ENCODE measurements around the gene SH3YL1. TPM values are rescaled to one million over a fixed set of nuclear protein-coding genes. Genes with fewer than 3 reads are reported as not detected.

SH3YL1 gene
- total RNA-seq, 2 donors from 2014 or later: 72.4 to 117 TPM

DNA sequence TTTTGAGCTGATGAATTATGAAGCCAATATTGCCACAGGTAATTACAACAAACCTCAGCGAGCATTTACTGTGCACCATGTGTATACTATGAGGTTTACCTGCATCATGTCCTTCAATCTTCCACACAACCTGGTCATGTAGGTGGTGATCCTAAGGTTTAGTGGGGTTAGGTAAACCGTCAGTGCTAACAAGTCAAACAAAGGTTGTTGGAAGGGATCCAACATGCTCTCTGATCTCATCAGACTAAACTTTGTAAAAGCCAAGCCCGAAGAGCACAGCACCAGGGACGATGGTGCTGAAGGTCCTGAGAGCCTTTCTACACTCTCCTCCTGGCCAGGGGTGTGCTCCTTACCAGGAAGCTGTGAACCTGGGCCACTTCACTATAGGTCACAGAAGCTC is 29.4 kb downstream of the SH3YL1 start:
- Histone ChIP-seq H3K36me3 (no peaks in the 10 kb centered on the region), H3K27ac (no peak overlapping the region), H3K4me3 (no peak overlapping the region), H3K27me3 (replicated peaks; ENCODE audit: insufficient read depth) (no peaks in the 10 kb centered on the region), H3K4me1 (replicated peaks) (no peaks in the 10 kb centered on the region), H3K9me3 (no peaks in the 10 kb centered on the region)
- intact Hi-C loops (cut with DNase I): no loop called here
- WGBS: 73% methylated on average over 4 of the region's 4 CpGs
- TF ChIP-seq POLR2AphosphoS5 (IDR thresholded peaks at IDR 0.05) (no peak), POLR2A (IDR thresholded peaks at IDR 0.05) (no peak)
- TF ChIP-seq, protein P1, sequence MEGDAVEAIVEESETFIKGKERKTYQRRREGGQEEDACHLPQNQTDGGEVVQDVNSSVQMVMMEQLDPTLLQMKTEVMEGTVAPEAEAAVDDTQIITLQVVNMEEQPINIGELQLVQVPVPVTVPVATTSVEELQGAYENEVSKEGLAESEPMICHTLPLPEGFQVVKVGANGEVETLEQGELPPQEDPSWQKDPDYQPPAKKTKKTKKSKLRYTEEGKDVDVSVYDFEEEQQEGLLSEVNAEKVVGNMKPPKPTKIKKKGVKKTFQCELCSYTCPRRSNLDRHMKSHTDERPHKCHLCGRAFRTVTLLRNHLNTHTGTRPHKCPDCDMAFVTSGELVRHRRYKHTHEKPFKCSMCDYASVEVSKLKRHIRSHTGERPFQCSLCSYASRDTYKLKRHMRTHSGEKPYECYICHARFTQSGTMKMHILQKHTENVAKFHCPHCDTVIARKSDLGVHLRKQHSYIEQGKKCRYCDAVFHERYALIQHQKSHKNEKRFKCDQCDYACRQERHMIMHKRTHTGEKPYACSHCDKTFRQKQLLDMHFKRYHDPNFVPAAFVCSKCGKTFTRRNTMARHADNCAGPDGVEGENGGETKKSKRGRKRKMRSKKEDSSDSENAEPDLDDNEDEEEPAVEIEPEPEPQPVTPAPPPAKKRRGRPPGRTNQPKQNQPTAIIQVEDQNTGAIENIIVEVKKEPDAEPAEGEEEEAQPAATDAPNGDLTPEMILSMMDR (IDR thresholded peaks at IDR 0.05): no peak
- no peak for DNase-seq (ENCODE audit: low spot score)

DNA sequence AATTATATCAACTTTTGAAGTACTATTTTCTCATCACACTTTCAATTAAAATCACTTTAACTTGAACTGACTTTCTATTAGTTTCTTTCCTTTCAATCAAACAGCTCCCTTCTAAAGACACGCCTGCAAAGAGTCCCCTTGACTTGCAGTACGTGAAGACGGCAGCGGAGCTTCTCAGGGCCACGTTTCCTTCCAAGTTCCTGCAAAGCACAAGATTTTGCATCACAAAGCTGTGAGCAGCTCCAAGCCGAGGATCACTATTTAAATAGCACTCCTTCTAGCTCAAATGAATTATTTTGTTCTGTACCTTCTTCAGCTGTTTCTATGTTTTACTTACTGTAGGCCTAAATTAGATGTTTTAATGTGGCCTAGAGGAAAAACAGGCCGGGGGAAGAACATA is 30.8 kb downstream of the SH3YL1 start:
- Histone ChIP-seq H3K9me3 (no peaks in the 10 kb centered on the region), H3K36me3 (no peaks in the 10 kb centered on the region), H3K4me1 (replicated peaks) (no peaks in the 10 kb centered on the region), H3K4me3 (no peak overlapping the region), H3K27me3 (replicated peaks; ENCODE audit: insufficient read depth) (no peaks in the 10 kb centered on the region), H3K27ac (no peak overlapping the region)
- DNase-seq (ENCODE audit: low spot score): no peak
- WGBS: 87% methylated on average over 7 of the region's 7 CpGs
- intact Hi-C loops (cut with DNase I): no loop called here
- TF ChIP-seq, protein P1 (IDR thresholded peaks at IDR 0.05): no peak
- TF ChIP-seq POLR2AphosphoS5 (IDR thresholded peaks at IDR 0.05) (no peak), POLR2A (IDR thresholded peaks at IDR 0.05) (no peak)

DNA sequence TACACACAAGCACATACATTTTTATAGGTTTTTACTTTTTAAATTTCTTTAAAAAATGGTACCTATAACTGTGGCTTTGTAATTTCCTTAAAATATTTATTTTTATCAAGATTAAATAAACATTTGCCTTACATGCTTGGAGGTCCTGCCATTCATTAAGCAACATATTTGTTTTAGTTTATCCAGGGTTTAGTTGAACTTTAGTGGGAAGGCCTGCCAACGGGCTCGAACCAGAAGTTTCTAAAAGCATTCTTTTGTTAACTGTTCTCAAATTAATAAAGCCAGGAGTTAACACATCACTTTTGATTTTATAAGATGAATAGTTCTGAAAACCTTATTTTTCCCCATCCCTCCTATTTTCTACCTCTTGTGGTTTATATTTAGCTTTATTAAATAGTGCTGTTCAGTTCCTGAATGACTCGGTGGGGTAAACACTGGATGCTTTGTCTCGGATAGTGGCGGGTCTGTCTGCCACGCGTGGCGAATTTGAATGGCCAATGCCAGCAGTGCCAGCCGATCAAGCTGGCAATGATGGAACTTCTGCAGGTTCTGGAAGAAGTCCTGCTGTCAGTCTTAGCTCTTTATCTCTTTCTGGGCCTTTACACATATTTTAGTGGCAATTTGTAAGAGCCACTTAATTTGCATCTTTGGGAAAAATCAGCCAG is 32.2 kb downstream of the SH3YL1 start:
- Histone ChIP-seq H3K27me3 (replicated peaks; ENCODE audit: insufficient read depth) (no peaks in the 10 kb centered on the region), H3K9me3 (no peaks in the 10 kb centered on the region), H3K36me3 (no peaks in the 10 kb centered on the region), H3K4me3 (no peak overlapping the region), H3K27ac (no peak overlapping the region), H3K4me1 (replicated peaks) (no peaks in the 10 kb centered on the region)
- no peak for TF ChIP-seq POLR2A (IDR thresholded peaks at IDR 0.05)
- no peak for TF ChIP-seq POLR2AphosphoS5 (IDR thresholded peaks at IDR 0.05)
- TF ChIP-seq, protein P1 (IDR thresholded peaks at IDR 0.05): no peak
- WGBS: 69% methylated on average over 9 of the region's 9 CpGs
- DNase-seq (ENCODE audit: low spot score): no peak
- intact Hi-C loops (cut with DNase I): no loop called here

GRCh38 chr2:228518-229278 is 35.1 kb downstream of the SH3YL1 start:
- Histone ChIP-seq H3K9me3 (no peaks in the 10 kb centered on the region), H3K4me1 (replicated peaks) (no peaks in the 10 kb centered on the region), H3K4me3 (no peak overlapping the region), H3K27me3 (replicated peaks; ENCODE audit: insufficient read depth) (no peaks in the 10 kb centered on the region), H3K27ac (no peak overlapping the region), H3K36me3 (no peaks in the 10 kb centered on the region)
- WGBS: 90% methylated on average over 8 of the region's 8 CpGs
- no peak for TF ChIP-seq POLR2AphosphoS5 (IDR thresholded peaks at IDR 0.05)
- no peak for TF ChIP-seq POLR2A (IDR thresholded peaks at IDR 0.05)
- TF ChIP-seq, protein P1 (IDR thresholded peaks at IDR 0.05): no peak
- intact Hi-C loops (cut with DNase I): no loop called here
- no peak for DNase-seq (ENCODE audit: low spot score)

DNA sequence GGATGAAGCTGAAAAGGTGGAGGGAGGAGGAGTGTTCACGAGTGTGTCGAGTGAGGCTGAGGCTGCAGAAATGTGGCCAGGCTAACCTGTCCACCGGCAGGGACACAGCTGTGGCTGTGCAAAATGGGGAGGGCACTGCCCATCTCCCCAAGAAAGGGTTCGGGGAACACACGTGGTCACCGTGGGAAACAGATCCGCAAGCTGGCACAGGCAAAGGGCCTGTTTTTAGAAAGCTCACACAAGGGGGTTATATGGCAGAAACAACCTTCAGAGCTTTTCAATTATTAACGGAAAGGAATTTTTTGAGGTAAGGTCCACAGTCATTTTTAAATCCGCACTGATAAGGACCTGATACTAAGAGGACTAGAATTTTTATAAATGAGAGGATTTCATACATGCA is 35.7 kb downstream of the SH3YL1 start:
- 91% methylated on average over 9 of the region's 9 CpGs for WGBS
- TF ChIP-seq, protein P1 (IDR thresholded peaks at IDR 0.05): no peak
- TF ChIP-seq POLR2A (IDR thresholded peaks at IDR 0.05): no peak
- TF ChIP-seq POLR2AphosphoS5 (IDR thresholded peaks at IDR 0.05): no peak

More for the DNA sequence above, 35.7 kb downstream of the SH3YL1 start:
- H3K36me3 ChIP-seq: no peaks in the 10 kb centered on the region
- no peak overlapping the region for H3K27ac ChIP-seq
- H3K4me1 ChIP-seq (replicated peaks): no peaks in the 10 kb centered on the region
- no peak for DNase-seq (ENCODE audit: low spot score)
- intact Hi-C loops (cut with DNase I): no loop called here
- H3K9me3 ChIP-seq: no peaks in the 10 kb centered on the region
- H3K27me3 ChIP-seq (replicated peaks; ENCODE audit: insufficient read depth): no peaks in the 10 kb centered on the region
- H3K4me3 ChIP-seq: no peak overlapping the region

Measured in prostate gland (tissue), 2 donors.